GM19468 (cell line): Measurements from ENCODE around the gene PODXL2.

ENCODE experiments used
- ATAC-seq: cut with Tn5 transposase; IDR thresholded peaks from one replicate; pipeline ENCODE4 v1.9.1; 2021; ENCODE audit warnings: mild to moderate bottlenecking, moderate library complexity, moderate number of reproducible peaks; ENCODE audit not compliant: unreplicated experiment; ENCODE audit errors: extremely low read depth

PODXL2 gene

GRCh38 chr3:127628788-127629466 is at the start of gene PODXL2:
TSS of gene PODXL2 (plus strand) at chr3:127629185. CDS start at chr3:127629220, 35 bp downstream.
- no peak for ATAC-seq

- no peak for ATAC-seq
Measured at GRCh38 chr3:127580327-127581060, 48.5 kb upstream of the PODXL2 start.

- ATAC-seq: no peak
Measured at GRCh38 chr3:127584734-127585133, 44.3 kb upstream of the PODXL2 start.

GRCh38 chr3:127585163-127585812 is 43.7 kb upstream of the PODXL2 start:
- no peak for ATAC-seq

GRCh38 chr3:127585813-127586413 is 43.1 kb upstream of the PODXL2 start:
- no peak for ATAC-seq

- ATAC-seq: no peak
Measured at GRCh38 chr3:127587876-127588275, 41.1 kb upstream of the PODXL2 start.

- ATAC-seq: no peak
Measured at GRCh38 chr3:127588806-127589577, 40.0 kb upstream of the PODXL2 start.

GRCh38 chr3:127589600-127590281 is 39.2 kb upstream of the PODXL2 start:
- no peak for ATAC-seq

- peak; percentile 6 for ATAC-seq
Measured at GRCh38 chr3:127590282-127590592, 38.7 kb upstream of the PODXL2 start.

GRCh38 chr3:127590593-127591465 is 38.2 kb upstream of the PODXL2 start, which contains the start of gene TPRA1:
TSS of gene TPRA1 (minus strand) at chr3:127590733. CDS start at chr3:127580146, 10,587 bp downstream.
- ATAC-seq: peak; percentile 74

GRCh38 chr3:127593178-127593577 is 35.8 kb upstream of the PODXL2 start:
- ATAC-seq: no peak

- no peak for ATAC-seq
Measured at GRCh38 chr3:127595303-127595702, 33.7 kb upstream of the PODXL2 start.

GRCh38 chr3:127597020-127597771 is 31.8 kb upstream of the PODXL2 start:
- no peak for ATAC-seq

GRCh38 chr3:127598841-127599570 is 30.0 kb upstream of the PODXL2 start:
- ATAC-seq: no peak

- ATAC-seq: no peak
Measured at GRCh38 chr3:127600749-127601456, 28.1 kb upstream of the PODXL2 start.

GRCh38 chr3:127604035-127604434 is 24.9 kb upstream of the PODXL2 start:
- no peak for ATAC-seq
